HuH-7 (cell line): Measurements from ENCODE around the gene CPNE8.

Source experiments
- DNase-seq: peaks from one replicate; pipeline ENCODE4 v3.0.0; 2011; ENCODE audit warnings: low spot score

Gene CPNE8

GRCh38 chr12:38633511-38633910 lies 271.9 kb downstream of the CPNE8 start:
- no peak for DNase-seq

- DNase-seq: no peak
Observed at GRCh38 chr12:38629064-38629463, 276.3 kb downstream of the CPNE8 start.

- no peak for DNase-seq
Observed at GRCh38 chr12:38628288-38628687, 277.1 kb downstream of the CPNE8 start.

- no peak for DNase-seq
Observed at GRCh38 chr12:38625306-38625705, 280.1 kb downstream of the CPNE8 start.

GRCh38 chr12:38614171-38614570 lies 291.2 kb downstream of the CPNE8 start:
- no peak for DNase-seq

- no peak for DNase-seq
Observed at GRCh38 chr12:38610808-38611350, 294.5 kb downstream of the CPNE8 start.

- no peak for DNase-seq
Observed at GRCh38 chr12:38607295-38607694, 298.1 kb downstream of the CPNE8 start.
